Measurements from ENCODE around the gene DNAH8. TPM values are rescaled to one million over a fixed set of nuclear protein-coding genes. Genes with fewer than 3 reads are reported as not detected.

The DNAH8 gene
- total and polyA plus RNA-seq, 2 donors (not counting 3 experiments of a cell fraction or from before 2014, with no cell fraction given): 0.29 to 0.61 TPM

GRCh38 chr6:38696345-38696744 lies 18.8 kb upstream of the DNAH8 start:
- H3K9ac ChIP-seq (replicated peaks; ENCODE audit: extremely low read depth, insufficient read depth, low read length): no peak overlapping the region
- intact Hi-C loops (cut with micrococcal nuclease): no loop called here
- H3K4me3 ChIP-seq (replicated peaks in 1 of 3; ENCODE audit: insufficient read depth in 1 of 3, low read depth in 1 of 3, low read length in 3 of 3): no peak overlapping the region
- H3K9me3 ChIP-seq (replicated peaks; ENCODE audit: control insufficient read depth, insufficient read depth, low read length): no peaks in the 10 kb centered on the region
- BruUV-seq (replicated peaks): no TSS peak
- ChIA-PET CTCF (no interaction called here), POLR2A (no interaction called here)
- peaks cover 0 to 2% of the 10 kb centered on the region in 2 experiments for H3K36me3 ChIP-seq (ENCODE audit: control insufficient read depth in 2 of 2, extremely low read depth in 1 of 2, insufficient read depth in 2 of 2, low read length in 2 of 2)
- DNase-seq (ENCODE audit: low read depth, low spot score) (no peak), FAIRE-seq (no peak)
- no peaks in the 10 kb centered on the region for H3K9me1 ChIP-seq (replicated peaks; ENCODE audit: control insufficient read depth, extremely low read depth, insufficient read depth, low read length)
- H2AFZ ChIP-seq (ENCODE audit: low read depth, low read length): no peak overlapping the region
- no peaks in the 10 kb centered on the region for H3K27me3 ChIP-seq (ENCODE audit: control insufficient read depth in 2 of 2, insufficient read depth in 2 of 2, low read length in 2 of 2)
- peaks cover 80% of the 10 kb centered on the region for H3K79me2 ChIP-seq (ENCODE audit: control insufficient read depth, insufficient read depth, low read length)
- H3K4me1 ChIP-seq (ENCODE audit: control insufficient read depth, extremely low read depth, insufficient read depth, low read length): peaks cover 2% of the 10 kb centered on the region
- TF ChIP-seq EZH2 (IDR thresholded peaks at IDR 0.05; ENCODE audit: borderline replicate concordance, low read depth, low read length, severe bottlenecking): no peak
- no peak for TF ChIP-seq POLR2A (IDR thresholded peaks at IDR 0.05; ENCODE audit: low read depth, low read length)
- TF ChIP-seq FOS (IDR thresholded peaks at IDR 0.05; ENCODE audit: borderline replicate concordance, insufficient read depth, low read length): no peak
- no peak for TF ChIP-seq MYC (IDR thresholded peaks at IDR 0.05; ENCODE audit: low read depth, low read length)
- TF ChIP-seq POLR2AphosphoS5 (IDR thresholded peaks at IDR 0.05; ENCODE audit: insufficient read depth, low read depth, low read length): no peak
- no peak for TF ChIP-seq GATA2 (IDR thresholded peaks at IDR 0.05; ENCODE audit: insufficient read depth, insufficient read length, low read depth, low read length)
- no peak for TF ChIP-seq CTCF (IDR thresholded peaks at IDR 0.05; ENCODE audit: extremely low read depth in 1 of 2, insufficient read depth in 1 of 2, low read depth in 1 of 2, low read length in 2 of 2)
- no peak for TF ChIP-seq MAX (IDR thresholded peaks at IDR 0.05; ENCODE audit: insufficient read depth, insufficient read length)
- TF ChIP-seq JUN (IDR thresholded peaks at IDR 0.05; ENCODE audit: borderline replicate concordance, insufficient read depth, insufficient read length, low read depth): no peak
- H4K20me1 ChIP-seq (replicated peaks; ENCODE audit: control insufficient read depth, extremely low read depth, insufficient read depth, low read length): peaks cover 3% of the 10 kb centered on the region
- dilution Hi-C loops (cut with MboI; ENCODE audit: extremely low pct_ligation_motif_present, low sequenced_read_pairs): no loop called here
- H3K4me2 ChIP-seq (ENCODE audit: insufficient read depth, low read length): no peak overlapping the region
- H3K27ac ChIP-seq (ENCODE audit: insufficient read depth, low read depth, low read length): no peak overlapping the region
